Measurements from ENCODE around the gene RTTN. TPM values are rescaled to one million over a fixed set of nuclear protein-coding genes. Genes with fewer than 3 reads are reported as not detected.
A peak's percentile ranks its signal among the peaks of the same experiment; 100 is the strongest.

Gene RTTN
- total RNA-seq, 1 donor, result 13.5 TPM

DNA sequence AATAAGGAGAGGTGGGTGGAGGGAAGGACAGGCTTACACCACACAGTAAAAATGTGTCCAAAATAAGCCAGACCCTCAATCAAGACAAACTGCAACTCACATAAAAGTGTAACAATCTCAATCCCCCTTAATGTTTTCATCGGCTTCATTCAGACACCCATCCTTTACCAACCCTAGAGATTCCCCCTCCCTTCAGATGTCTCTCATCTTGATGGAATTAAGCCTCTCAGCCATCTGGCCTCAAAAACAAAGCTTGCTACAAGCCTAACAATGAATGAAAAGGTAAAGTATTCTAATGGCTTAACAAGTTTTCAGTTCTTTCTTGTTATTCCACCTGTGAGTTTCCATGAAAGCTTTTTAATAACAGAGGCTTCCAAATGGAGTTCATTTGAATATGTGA is 5.2 kb downstream of the RTTN start:
- no peak for DNase-seq (ENCODE audit: low read depth in 2 of 3, low spot score in 2 of 3)

GRCh38 chr18:70197844-70198243 is 7.6 kb downstream of the RTTN start:
- DNase-seq (ENCODE audit: low read depth in 2 of 3, low spot score in 2 of 3), result no peak

DNA sequence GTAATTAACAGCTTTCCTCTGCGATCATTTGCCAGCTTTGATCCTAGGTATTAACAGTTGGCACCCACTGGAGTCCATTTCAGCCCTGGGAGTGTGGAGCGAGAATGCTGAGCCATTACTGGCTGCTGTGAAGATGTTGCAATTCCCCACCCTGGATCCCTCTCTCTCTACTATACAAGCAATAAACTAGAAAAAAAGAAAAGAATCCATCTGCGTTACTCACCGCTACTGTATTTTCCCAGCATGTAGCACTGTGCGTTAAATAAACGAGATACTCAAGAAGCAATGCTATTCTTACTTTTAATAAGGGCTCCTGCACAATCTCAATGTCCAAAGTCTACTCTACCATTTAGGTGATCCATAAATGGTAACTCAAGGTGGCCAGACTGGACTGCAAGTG is 8.5 kb downstream of the RTTN start:
- DNase-seq (ENCODE audit: low read depth in 2 of 3, low spot score in 2 of 3), result no peak

- DNase-seq (ENCODE audit: low read depth in 2 of 3, low spot score in 2 of 3), result peak in 2 of 3 donors; percentile 26 to 68
Measured at GRCh38 chr18:70195852-70196434, 9.5 kb downstream of the RTTN start.

GRCh38 chr18:70195014-70195614 is 10.4 kb downstream of the RTTN start:
- no peak for DNase-seq (ENCODE audit: low read depth in 2 of 3, low spot score in 2 of 3)

DNA sequence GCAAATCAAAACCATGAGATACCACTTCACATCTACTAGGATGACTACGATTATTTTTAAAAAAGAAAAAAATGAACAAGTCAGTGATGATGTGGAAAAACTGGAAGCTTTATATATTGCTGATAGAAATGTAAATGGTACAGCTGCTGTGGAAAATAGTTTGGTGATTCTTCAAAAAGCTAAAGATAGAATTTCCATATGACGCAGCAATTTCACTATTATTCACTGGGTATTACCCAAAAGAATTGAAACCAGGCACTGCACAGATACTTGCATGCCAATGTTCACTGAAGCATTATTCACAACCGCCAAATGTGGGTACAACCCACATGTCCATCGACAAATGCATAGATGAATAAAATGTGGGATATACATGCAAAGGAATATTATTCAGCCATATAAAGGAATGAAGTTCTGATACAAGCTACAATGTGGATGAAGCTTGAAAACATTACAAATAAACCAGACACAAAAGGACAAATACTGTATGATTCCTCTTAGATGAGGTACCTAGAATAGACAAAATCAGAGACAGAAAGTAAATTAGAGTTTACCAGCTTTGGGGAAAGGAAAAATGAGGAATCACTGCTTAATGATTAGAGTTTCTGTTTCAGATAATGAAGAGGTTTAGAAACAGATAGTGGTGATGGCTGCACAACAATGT is 11.1 kb downstream of the RTTN start:
- no peak for DNase-seq (ENCODE audit: low read depth in 2 of 3, low spot score in 2 of 3)

GRCh38 chr18:70190529-70190928 is 15.0 kb downstream of the RTTN start:
- no peak for DNase-seq (ENCODE audit: low read depth in 2 of 3, low spot score in 2 of 3)

- no peak for DNase-seq (ENCODE audit: low read depth in 2 of 3, low spot score in 2 of 3)
Measured at GRCh38 chr18:70188113-70188512, 17.4 kb downstream of the RTTN start.

- DNase-seq (ENCODE audit: low read depth in 2 of 3, low spot score in 2 of 3), result no peak
Measured at GRCh38 chr18:70183441-70183840, 22.0 kb downstream of the RTTN start.

DNA sequence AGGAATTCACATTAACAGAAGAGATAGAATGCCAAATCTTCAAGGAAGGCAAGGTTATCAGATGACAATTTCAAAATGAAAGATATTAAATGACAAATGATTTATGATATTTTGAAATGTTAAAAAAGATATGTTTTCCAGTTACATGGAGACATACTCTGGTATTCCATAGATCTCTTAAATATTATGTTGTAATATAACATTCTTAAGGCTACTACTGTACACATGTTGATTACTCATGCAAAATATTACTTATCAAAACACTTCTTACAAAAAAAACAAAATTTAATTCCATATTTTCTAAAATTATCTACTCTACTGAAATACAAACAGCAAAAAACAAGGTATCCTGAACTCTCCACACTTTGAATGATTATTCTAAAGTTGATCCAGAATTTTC is 22.9 kb downstream of the RTTN start:
- no peak for DNase-seq (ENCODE audit: low read depth in 2 of 3, low spot score in 2 of 3)

DNA sequence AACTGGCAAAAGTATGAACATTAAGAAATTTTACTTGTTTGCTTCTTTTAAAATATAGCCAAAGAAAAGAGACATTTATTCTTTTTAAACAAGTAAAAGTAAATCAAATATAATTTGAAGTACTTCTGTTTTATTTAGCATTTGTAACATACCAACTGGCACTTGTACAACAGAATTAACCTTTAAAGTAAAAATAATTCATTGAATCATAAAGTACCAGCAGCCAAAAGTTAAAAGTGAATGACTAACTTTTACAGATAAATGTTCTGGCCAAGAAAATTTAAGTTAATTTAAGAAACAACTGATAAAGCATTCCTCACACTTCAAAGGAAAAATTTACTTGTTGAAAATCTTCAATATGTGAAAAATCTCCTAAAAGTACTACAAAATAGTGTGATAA is 23.8 kb downstream of the RTTN start:
- no peak for DNase-seq (ENCODE audit: low read depth in 2 of 3, low spot score in 2 of 3)

DNA sequence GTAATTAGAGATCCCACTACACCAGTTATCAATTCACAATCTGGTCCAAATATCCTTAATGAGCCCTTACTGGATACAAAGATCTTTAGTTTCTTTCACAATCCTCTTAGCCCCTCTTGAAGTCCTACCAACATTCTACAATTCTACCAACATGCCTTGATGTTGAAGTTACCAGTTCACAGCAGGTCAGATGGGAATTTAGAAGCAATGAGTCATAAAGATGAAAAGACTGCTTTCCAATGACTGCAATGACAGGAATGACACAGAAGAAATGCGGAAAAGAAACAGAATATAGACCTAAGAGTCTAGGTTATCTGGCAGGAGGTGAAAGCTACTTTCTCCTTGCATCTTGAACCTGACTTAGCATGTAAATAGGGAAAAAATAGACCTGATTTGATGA is 24.5 kb downstream of the RTTN start:
- no peak for DNase-seq (ENCODE audit: low read depth in 2 of 3, low spot score in 2 of 3)

DNA sequence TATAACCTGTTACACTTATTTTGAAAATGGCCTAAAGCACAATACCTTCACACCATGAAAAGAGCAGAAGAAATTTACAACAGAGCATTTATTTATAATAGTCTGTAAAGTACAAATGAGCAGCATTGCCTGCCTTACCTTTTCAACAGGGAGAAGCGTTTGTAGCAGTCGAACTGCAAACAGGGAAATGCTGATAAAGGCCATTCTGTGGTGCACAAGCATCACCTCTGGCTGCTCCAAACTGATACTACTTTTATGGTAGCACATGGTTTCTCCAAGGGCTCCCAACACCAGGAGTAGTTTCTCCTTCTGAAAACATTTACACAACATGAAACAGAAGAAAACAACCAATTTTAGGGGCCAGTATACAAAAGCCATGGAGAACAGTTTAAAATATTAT is 28.9 kb downstream of the RTTN start:
- no peak for DNase-seq (ENCODE audit: low read depth in 2 of 3, low spot score in 2 of 3)

DNA sequence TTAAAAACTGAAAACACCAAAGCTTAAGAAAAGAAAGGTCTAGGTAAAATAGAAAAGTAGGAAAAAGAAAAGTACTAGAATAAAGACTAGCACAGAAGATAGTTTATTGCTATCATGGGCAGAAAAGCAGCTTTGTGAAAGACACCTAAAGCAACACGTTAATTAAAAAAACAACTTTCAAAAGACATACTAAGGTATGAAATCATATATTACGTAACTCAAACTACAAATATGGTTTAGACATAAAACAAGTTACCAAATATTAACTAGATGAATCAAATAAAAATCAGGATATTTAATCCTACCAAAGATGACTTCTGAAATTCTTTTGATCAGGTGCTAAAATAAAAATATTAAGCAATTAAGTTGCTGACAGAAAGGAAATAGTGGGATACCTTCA is 30.3 kb downstream of the RTTN start:
- DNase-seq (ENCODE audit: low read depth in 2 of 3, low spot score in 2 of 3), result no peak

DNA sequence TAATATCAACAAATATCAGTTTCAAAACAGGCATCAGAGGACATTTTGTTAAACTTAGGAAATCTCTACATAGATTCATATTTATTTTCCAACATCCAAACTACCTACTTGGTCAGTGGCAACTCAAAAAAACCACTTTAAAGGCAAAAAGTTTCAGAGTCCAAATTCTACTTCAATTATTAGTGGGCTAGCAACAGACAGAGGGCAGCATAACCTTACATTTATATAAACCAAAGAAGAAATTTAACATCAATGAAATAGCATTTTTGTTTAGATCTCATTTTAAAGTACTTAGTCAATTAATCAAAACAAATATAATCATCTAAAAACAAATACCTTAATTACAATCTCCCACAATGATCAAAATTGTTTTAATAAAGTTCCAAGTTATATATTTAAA is 33.3 kb downstream of the RTTN start:
- peak in 2 of 3 donors; percentile 17 to 44 for DNase-seq (ENCODE audit: low read depth in 2 of 3, low spot score in 2 of 3)

DNA sequence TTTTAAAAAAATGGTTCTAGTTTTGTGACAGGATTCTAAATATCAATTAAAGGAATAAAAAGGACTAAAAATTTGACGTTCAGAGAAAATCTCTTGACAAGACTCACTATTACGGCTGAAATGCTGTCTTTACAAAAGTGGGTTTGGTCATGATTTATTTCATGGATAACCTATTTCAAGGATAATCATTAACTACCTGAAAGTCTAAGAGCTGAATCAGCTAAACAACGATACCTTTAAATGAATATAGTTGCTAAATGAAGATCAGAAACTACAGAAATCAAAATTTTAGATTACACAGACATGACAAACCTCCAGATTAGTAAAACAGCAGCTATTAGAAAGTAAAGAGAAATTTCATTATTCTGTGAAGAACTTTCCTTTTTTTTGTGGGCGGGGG is 35.7 kb downstream of the RTTN start:
- DNase-seq (ENCODE audit: low read depth in 2 of 3, low spot score in 2 of 3), result no peak

DNA sequence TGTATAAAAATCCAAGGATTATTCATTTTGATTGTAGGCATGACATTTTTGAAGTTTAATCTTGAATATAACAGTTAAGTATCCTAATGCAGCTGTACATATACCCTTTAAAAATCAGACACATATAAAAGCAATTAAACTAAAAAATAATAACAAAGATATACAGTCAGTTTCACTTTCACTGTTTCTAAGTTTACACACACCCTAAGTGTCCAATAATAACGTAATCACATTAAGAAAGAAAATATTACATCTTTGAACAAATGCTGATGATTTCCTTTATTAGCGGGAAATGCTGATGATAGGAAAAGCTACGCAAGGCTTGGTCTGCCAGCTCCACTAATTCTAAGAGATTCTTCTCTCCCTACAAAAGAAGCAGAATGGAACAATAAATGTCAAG is 38.8 kb downstream of the RTTN start:
- no peak for DNase-seq (ENCODE audit: low read depth in 2 of 3, low spot score in 2 of 3)

- no peak for DNase-seq (ENCODE audit: low read depth in 2 of 3, low spot score in 2 of 3)
Measured at GRCh38 chr18:70165936-70166335, 39.6 kb downstream of the RTTN start.

- DNase-seq (ENCODE audit: low read depth in 2 of 3, low spot score in 2 of 3), result no peak
Measured at GRCh38 chr18:70160073-70160678, 45.3 kb downstream of the RTTN start.

DNA sequence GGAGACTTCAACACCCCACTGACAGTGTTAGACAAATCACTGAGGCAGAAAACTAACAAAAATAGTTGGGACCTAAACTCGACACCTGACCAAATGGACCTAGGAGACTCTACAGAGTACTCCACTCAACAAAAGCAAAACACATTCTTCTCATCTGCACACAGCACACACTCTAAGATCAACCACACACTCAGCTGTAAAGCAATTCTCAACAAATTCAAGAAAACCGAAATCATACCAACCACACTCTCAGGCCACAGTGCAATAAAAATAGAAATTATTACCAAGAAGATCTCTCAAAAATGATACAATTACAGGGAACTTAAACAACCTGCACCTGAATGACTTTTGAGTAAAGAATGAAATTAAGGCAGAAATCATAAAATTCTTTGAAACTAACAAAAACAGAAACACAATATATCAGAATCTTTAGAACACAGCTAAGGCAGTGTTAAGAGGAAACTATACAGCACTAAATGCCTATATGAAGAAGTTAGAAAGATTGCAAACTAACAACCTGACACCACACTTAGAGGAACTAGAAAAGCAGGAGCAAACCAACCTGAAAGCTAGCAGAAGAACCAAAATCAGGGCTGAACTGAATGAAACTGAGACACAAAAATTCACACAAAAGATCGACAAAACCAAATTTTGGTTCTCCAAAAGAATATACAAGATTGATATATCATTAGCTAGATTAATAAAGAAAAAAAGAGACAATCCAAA is 46.3 kb downstream of the RTTN start:
- DNase-seq (ENCODE audit: low read depth in 2 of 3, low spot score in 2 of 3), result no peak

- DNase-seq (ENCODE audit: low read depth in 2 of 3, low spot score in 2 of 3), result no peak
Measured at GRCh38 chr18:70156886-70157285, 48.6 kb downstream of the RTTN start.
